ENCODE measurements around the gene ABCG2.

DNA sequence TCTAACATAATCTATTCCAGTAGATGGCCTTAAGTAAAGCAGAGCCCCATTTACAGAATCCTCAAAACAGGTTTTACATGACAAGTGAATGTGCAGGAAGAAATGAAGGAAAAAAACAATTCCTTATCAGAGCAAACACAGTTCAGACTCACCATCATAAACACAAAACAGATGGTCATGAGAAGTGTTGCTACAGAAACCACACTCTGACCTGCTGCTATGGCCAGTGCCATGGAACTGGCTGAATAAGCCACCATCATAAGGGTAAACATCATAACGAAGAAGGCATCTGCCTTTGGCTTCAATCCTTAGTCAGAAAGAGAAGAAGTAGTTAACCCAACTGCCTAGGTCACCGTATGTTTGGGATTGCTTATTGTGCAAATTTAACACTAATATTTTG, 61.1 kb downstream of the ABCG2 start:
- TF ChIP-seq ARNT (IDR thresholded peaks at IDR 0.05) (no peak), FOXK2 (IDR thresholded peaks at IDR 0.05) (no peak), FOXA1 (IDR thresholded peaks at IDR 0.05) (no peak), PKNOX1 (IDR thresholded peaks at IDR 0.05) (no peak), SP1 (IDR thresholded peaks at IDR 0.05) (no peak), SUZ12 (IDR thresholded peaks at IDR 0.05) (no peak), BHLHE40 (IDR thresholded peaks at IDR 0.05; ENCODE audit: borderline replicate concordance) (no peak), NFRKB (IDR thresholded peaks at IDR 0.05) (no peak), FOXM1 (IDR thresholded peaks at IDR 0.05; ENCODE audit: borderline replicate concordance) (no peak), ELF4 (IDR thresholded peaks at IDR 0.05) (no peak)

Data from HEK293T (cell line).